ENCODE data around the gene CCNQ.

The CCNQ gene

DNA sequence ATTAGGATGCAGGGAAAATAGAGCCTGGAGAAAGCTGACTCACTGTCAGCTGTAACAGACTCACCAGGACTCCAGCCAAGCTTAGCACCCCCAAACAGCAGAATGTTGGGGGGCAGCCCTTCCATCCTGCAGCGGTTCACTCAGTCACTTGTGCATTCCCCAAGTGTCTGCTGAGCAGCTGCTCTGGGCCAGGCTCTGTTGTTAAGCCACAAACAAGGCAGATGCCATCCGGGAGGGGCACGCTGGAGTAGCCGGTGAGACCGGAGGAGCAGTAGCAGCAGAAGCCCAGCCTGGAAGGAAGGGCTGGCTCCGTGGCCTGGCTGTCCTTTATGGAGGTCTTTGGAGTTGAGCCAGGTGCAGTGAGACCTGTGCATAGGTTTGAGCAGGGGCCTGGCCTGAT lies 22.0 kb downstream of the CCNQ start:
- Histone ChIP-seq H3K4me3 (replicated peaks; ENCODE audit: insufficient read depth, low read length) (no peak overlapping the region), H3K27ac (replicated peaks) (no peak overlapping the region), H3K27me3 (ENCODE audit: insufficient read depth, poor library complexity, severe bottlenecking) (no peaks in the 10 kb centered on the region)
- no peak for DNase-seq (ENCODE audit: low read depth in 1 of 2, low spot score in 1 of 2)
- TF ChIP-seq GABPA (IDR thresholded peaks at IDR 0.05; ENCODE audit: low read depth): no peak
- TF ChIP-seq, protein P1, sequence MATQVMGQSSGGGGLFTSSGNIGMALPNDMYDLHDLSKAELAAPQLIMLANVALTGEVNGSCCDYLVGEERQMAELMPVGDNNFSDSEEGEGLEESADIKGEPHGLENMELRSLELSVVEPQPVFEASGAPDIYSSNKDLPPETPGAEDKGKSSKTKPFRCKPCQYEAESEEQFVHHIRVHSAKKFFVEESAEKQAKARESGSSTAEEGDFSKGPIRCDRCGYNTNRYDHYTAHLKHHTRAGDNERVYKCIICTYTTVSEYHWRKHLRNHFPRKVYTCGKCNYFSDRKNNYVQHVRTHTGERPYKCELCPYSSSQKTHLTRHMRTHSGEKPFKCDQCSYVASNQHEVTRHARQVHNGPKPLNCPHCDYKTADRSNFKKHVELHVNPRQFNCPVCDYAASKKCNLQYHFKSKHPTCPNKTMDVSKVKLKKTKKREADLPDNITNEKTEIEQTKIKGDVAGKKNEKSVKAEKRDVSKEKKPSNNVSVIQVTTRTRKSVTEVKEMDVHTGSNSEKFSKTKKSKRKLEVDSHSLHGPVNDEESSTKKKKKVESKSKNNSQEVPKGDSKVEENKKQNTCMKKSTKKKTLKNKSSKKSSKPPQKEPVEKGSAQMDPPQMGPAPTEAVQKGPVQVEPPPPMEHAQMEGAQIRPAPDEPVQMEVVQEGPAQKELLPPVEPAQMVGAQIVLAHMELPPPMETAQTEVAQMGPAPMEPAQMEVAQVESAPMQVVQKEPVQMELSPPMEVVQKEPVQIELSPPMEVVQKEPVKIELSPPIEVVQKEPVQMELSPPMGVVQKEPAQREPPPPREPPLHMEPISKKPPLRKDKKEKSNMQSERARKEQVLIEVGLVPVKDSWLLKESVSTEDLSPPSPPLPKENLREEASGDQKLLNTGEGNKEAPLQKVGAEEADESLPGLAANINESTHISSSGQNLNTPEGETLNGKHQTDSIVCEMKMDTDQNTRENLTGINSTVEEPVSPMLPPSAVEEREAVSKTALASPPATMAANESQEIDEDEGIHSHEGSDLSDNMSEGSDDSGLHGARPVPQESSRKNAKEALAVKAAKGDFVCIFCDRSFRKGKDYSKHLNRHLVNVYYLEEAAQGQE (IDR thresholded peaks at IDR 0.05; ENCODE audit: insufficient replicate concordance, low read depth): no peak
- TF ChIP-seq, protein P2, sequence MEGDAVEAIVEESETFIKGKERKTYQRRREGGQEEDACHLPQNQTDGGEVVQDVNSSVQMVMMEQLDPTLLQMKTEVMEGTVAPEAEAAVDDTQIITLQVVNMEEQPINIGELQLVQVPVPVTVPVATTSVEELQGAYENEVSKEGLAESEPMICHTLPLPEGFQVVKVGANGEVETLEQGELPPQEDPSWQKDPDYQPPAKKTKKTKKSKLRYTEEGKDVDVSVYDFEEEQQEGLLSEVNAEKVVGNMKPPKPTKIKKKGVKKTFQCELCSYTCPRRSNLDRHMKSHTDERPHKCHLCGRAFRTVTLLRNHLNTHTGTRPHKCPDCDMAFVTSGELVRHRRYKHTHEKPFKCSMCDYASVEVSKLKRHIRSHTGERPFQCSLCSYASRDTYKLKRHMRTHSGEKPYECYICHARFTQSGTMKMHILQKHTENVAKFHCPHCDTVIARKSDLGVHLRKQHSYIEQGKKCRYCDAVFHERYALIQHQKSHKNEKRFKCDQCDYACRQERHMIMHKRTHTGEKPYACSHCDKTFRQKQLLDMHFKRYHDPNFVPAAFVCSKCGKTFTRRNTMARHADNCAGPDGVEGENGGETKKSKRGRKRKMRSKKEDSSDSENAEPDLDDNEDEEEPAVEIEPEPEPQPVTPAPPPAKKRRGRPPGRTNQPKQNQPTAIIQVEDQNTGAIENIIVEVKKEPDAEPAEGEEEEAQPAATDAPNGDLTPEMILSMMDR (IDR thresholded peaks at IDR 0.05; ENCODE audit: insufficient read depth, low read length): no peak

DNA sequence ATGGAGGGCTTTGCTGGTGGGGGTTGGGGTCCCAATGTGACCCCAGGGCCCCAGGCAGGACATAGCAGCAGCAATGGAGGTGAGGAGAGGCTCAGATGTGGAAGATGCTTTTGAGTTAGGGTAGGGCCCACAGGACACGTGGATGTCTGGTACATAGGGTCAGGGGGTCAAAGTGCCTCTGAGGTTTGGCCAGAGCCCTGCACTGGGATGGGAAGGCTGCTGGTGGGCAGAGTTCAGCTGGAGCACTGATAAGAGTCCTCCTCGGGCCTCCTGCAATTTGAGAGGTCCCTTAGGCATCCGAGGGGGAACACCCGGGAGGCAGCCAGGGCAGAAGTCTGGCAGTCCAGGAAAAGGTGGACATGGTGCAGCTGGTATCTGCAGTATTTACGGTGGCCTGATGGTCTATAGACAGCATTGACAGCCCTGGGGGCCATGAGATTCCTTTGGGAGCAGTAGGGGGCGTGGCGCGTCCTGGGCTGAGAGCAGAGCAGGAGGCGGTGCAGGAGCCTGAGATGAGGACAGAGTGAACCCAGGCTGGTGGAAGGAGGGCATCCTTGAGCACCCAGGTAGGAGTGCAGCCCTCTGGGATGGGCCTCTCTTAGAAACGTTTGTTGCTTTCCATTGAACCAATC lies 22.6 kb downstream of the CCNQ start:
- TF ChIP-seq POLR2AphosphoS5 (IDR thresholded peaks at IDR 0.05; ENCODE audit: low read depth) (no peak), GABPA (IDR thresholded peaks at IDR 0.05; ENCODE audit: low read depth) (no peak), SPI1 (IDR thresholded peaks at IDR 0.05; ENCODE audit: borderline replicate concordance, low read depth) (no peak)
- TF ChIP-seq, protein P1 (IDR thresholded peaks at IDR 0.05; ENCODE audit: insufficient replicate concordance, low read depth): no peak
- TF ChIP-seq, protein P2 (IDR thresholded peaks at IDR 0.05; ENCODE audit: insufficient read depth, low read length): no peak
- H3K4me3 ChIP-seq (replicated peaks; ENCODE audit: insufficient read depth, low read length): no peak overlapping the region
- no peak for DNase-seq (ENCODE audit: low read depth in 1 of 2, low spot score in 1 of 2)
- no peak overlapping the region for H3K27ac ChIP-seq (replicated peaks)
- no peaks in the 10 kb centered on the region for H3K27me3 ChIP-seq (ENCODE audit: insufficient read depth, poor library complexity, severe bottlenecking)

DNA sequence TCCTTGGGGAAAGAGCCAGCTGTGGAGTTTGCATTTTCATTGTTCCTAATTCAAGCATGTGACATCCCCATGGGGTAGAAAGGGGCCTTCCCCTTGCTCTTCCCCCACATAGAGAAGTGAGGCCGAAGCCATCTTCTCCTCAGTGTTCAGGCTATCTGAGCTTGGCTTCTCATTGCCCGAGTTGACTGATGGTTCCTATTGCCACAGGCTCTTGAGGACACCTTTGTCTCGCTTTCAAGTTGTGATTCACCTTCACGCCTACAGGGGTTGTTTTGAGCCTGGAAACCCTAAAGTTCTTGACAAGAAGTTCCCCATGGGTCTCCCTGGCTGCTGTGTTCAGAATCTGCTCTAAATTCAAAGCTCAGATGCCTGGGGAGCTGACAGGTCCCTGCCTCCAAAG lies 25.0 kb downstream of the CCNQ start:
- TF ChIP-seq, protein P2 (IDR thresholded peaks at IDR 0.05; ENCODE audit: insufficient read depth, low read length): no peak
- TF ChIP-seq, protein P1 (IDR thresholded peaks at IDR 0.05; ENCODE audit: insufficient replicate concordance, low read depth): no peak
- TF ChIP-seq SPI1 (IDR thresholded peaks at IDR 0.05; ENCODE audit: borderline replicate concordance, low read depth) (no peak), POLR2AphosphoS5 (IDR thresholded peaks at IDR 0.05; ENCODE audit: low read depth) (no peak), GABPA (IDR thresholded peaks at IDR 0.05; ENCODE audit: low read depth) (no peak)
- peak in 1 of 2 experiments; percentile 6 for DNase-seq (ENCODE audit: low read depth in 1 of 2, low spot score in 1 of 2)
- Histone ChIP-seq H3K27me3 (ENCODE audit: insufficient read depth, poor library complexity, severe bottlenecking) (no peaks in the 10 kb centered on the region), H3K4me3 (replicated peaks; ENCODE audit: insufficient read depth, low read length) (no peak overlapping the region), H3K27ac (replicated peaks) (no peak overlapping the region)
